Amniotic epithelial cell (primary cell): ENCODE results near the gene RICTOR.
"Not testable (repeated sequence)": the region's sequence is repeated elsewhere in the genome, so short reads cannot be mapped to it uniquely, and the experiment has no call there.

Experiments used
- DNase-seq: peaks from one replicate; pipeline ENCODE4 v3.0.0-alpha.2; 2010; ENCODE audit warnings: low read depth

Gene RICTOR

GRCh38 chr5:39055027-39055767, 19.0 kb downstream of the RICTOR start:
- DNase-seq = no peak

GRCh38 chr5:39053189-39053588, 21.0 kb downstream of the RICTOR start:
- no peak for DNase-seq

- DNase-seq = no peak
Observed at GRCh38 chr5:39052141-39052540, 22.1 kb downstream of the RICTOR start.

- no peak for DNase-seq
Observed at GRCh38 chr5:39049315-39049714, 24.9 kb downstream of the RICTOR start.

GRCh38 chr5:39040875-39041274, 33.3 kb downstream of the RICTOR start:
- no peak for DNase-seq

- DNase-seq = not testable (repeated sequence)
Observed at GRCh38 chr5:39034493-39034892, 39.7 kb downstream of the RICTOR start.

- DNase-seq = no peak
Observed at GRCh38 chr5:39031041-39031440, 43.2 kb downstream of the RICTOR start.

GRCh38 chr5:39025456-39025855, 48.7 kb downstream of the RICTOR start:
- DNase-seq = no peak

GRCh38 chr5:39024884-39025283, 49.3 kb downstream of the RICTOR start:
- DNase-seq = peak; percentile 81

- DNase-seq = peak; percentile 42
Observed at GRCh38 chr5:39024005-39024404, 50.2 kb downstream of the RICTOR start.

- peak; percentile 32 for DNase-seq
Observed at GRCh38 chr5:39023121-39023520, 51.1 kb downstream of the RICTOR start.

GRCh38 chr5:39022151-39022550, 52.0 kb downstream of the RICTOR start:
- no peak for DNase-seq

GRCh38 chr5:39021413-39021812, 52.8 kb downstream of the RICTOR start:
- DNase-seq = no peak

GRCh38 chr5:39020458-39020857, 53.7 kb downstream of the RICTOR start:
- peak; percentile 38 for DNase-seq

GRCh38 chr5:39019254-39019653, 54.9 kb downstream of the RICTOR start:
- no peak for DNase-seq

- no peak for DNase-seq
Observed at GRCh38 chr5:39017504-39017903, 56.7 kb downstream of the RICTOR start.

GRCh38 chr5:39016587-39017275, 57.5 kb downstream of the RICTOR start:
- no peak for DNase-seq

GRCh38 chr5:39015743-39016586, 58.2 kb downstream of the RICTOR start:
- peak; percentile 77 for DNase-seq

- peak; percentile 89 for DNase-seq
Observed at GRCh38 chr5:39014561-39014960, 59.6 kb downstream of the RICTOR start.

GRCh38 chr5:39013938-39014337, 60.3 kb downstream of the RICTOR start:
- peak; percentile 67 for DNase-seq

- not testable (repeated sequence) for DNase-seq
Observed at GRCh38 chr5:39010958-39011357, 63.2 kb downstream of the RICTOR start.

- DNase-seq = no peak
Observed at GRCh38 chr5:39009981-39010380, 64.2 kb downstream of the RICTOR start.

GRCh38 chr5:39009280-39009679, 64.9 kb downstream of the RICTOR start:
- no peak for DNase-seq
